HG03025 (cell line): ENCODE measurements around the gene DGKA.
"Not testable (repeated sequence)": the region's sequence is repeated elsewhere in the genome, so short reads cannot be mapped to it uniquely, and the experiment has no call there.

Experiments used
- ATAC-seq: cut with Tn5 transposase; IDR thresholded peaks from one replicate; pipeline ENCODE4 v1.9.1; 2021; ENCODE audit warnings: mild to moderate bottlenecking, moderate library complexity; ENCODE audit not compliant: unreplicated experiment, low FRiP score

DGKA gene

DNA sequence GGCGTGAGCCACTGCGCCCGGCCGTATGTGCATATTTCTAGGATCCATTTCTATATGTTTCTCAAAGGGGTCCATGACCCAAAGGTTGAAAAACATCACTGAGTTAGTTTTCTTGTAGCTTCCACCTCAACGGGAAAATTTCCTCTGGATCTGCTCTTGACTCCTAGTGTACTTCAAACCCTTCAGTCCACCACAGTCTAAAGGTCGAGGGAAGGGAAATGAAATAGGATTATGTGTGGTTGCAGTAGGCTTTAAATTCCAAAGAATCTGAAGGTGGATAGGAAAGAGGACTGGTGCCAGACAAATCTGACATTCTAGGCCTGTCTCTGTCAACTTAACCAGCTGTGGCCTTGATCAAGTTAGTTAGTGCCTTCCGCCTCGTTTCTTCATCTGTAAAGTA, 64.4 kb downstream of the DGKA start:
- no peak for ATAC-seq

- no peak for ATAC-seq
These were observed 65.3 kb downstream of the DGKA start for GRCh38 chr12:55996201-55996714.

DNA sequence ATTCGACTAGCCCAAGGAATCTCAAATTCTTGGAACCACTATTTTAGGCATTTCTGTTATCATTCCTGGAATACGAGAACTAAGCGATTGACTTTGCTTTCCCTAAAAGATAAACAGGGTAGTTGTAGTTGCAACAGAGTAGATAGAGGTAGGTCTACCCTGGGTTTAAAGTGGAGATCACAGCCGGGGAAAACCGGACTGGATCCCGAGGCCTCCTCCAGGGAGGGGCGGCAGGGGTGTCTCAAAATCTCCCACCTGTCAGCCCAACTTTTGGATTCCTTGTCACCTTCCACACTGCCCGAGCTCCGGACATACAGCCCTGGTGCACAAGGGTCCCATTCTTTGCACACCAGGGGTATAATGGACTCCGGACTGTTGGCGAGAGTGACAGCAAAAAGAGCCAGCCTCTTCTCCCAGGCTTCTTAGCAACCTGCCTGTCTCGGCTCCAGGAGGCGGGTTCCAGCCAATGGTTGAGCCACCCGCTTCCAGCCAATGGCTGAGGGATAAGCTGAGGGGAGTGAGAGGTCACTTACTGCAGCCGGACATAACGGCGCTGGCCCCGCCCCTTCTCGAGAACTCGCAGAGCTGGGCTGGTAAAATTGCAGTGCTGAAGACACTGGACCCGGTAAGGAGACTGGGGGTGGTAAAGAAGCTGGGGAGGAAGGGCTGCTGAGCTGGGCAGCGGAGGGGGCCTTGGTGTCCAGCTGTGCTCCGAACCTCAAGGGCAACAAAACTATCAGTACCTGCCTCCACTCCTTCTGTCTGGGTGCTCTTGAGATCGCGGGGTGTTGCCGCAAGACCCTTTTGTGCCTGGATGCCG, 66.0 kb downstream of the DGKA start, which contains the start of gene SUOX:
Gene SUOX (plus strand): TSS at position 562 of the 820 bp plus-strand sequence. CDS start 4,946 bp downstream, outside the sequence.
- peak; percentile 95 for ATAC-seq

- ATAC-seq = peak; percentile 5
These were observed 66.5 kb downstream of the DGKA start for GRCh38 chr12:55997535-55997859.

DNA sequence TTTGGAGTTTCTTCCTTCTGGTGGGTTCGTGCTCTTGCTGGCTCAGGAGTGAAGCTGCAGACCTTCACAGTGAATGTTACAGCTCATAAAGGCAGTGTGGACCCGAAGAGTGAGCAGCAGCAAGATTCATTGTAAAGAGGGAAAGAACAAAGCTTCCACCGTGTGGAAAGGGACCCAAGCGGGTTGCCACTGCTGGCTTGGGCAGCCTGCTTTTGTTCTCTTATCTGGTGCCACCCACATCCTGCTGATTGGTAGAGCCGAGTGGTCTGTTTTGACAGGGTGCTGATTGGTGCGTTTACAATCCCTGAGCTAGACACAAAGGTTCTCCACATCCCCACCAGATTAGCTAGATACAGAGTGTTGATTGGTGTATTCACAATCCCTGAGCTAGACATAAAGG, 68.6 kb downstream of the DGKA start:
- ATAC-seq = not testable (repeated sequence)

- not testable (repeated sequence) for ATAC-seq
These were observed 69.1 kb downstream of the DGKA start for GRCh38 chr12:55999999-56000540.

DNA sequence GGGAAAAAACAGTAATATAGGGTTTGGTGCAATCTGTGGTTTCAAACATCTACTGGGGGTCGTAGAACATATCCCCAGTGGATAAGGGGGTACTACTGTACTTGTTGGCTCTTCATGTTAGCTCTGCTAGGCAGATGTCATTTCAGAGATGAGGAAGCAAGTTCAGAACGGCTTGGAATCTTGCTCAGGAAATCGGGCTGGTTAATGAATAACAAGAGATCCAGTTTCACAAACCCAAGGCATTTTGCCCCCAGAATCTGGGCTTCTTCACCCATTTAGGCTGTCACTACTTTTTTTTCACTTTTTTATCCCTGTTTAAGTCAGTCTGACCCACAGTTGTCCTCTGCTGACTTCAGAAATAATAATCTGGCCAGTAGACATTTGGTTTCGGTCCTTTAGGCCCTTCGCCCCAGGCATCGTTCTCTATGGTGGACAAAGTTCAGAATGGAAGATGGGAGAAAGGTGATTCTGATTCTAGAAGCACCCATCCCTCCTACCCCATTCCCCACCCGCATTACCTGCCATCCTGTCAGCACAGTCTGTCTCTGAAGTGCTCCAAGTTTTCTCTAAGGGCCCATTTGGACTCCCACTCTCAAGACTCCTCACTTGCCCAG, 70.6 kb downstream of the DGKA start:
- no peak for ATAC-seq

- ATAC-seq = not testable (repeated sequence)
These were observed 72.4 kb downstream of the DGKA start for GRCh38 chr12:56003376-56003775.
